GM23248 (cell line): ENCODE measurements around the gene SPP1.

Source experiments
- EZH2 ChIP-seq: fragments of 200-600 bp; sonication (generic); IDR thresholded peaks from 2 replicates; pipeline ENCODE4 v1.6.1; 2018; ENCODE audit warnings: antibody characterized with exemption, mild to moderate bottlenecking; ENCODE audit not compliant: insufficient read depth, poor library complexity, severe bottlenecking
- EZH2phosphoT487 ChIP-seq: fragments of 200-600 bp; sonication (generic); IDR thresholded peaks from 2 replicates; pipeline ENCODE4 v1.6.1; 2018; ENCODE audit warnings: antibody characterized with exemption, moderate library complexity, mild to moderate bottlenecking, low read depth; ENCODE audit not compliant: insufficient read depth

DNA sequence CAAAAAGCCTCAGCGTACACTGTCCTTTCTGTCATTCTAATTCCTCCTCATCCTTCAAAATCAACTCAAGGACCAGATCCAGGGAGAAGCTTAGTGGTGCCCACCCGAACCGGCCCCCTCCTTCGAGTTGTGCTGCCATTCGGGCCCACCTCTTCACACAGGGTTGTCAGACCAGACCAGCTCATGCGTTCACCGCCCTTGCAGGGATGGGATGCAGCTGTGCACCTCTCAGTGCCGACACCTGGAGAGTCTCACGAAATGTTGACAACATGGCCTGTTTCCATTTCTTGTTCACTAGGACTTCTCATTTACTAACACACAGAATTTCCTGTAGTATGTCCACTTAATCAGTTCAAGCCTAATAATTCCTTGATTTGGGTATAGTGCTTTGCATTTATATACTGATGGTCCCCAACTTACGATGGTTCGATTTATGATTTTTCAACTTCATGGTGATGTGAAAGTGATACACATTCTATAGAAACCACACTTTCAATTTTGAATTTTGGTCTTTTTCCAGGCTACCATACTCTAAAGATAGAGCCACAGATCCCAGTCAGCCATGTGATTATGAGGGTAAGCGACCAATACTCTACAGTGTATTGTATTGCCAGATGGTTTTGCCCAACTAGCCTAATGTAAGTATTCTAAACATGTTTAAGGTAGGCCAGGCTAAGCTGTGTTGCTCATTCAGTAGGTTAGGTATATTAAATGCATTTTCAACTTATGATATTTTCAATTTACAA, 55.2 kb downstream of the SPP1 start:
- TF ChIP-seq EZH2 (no peak), EZH2phosphoT487 (no peak)
